Measurements from ENCODE around the gene BBS2.

The BBS2 gene

DNA sequence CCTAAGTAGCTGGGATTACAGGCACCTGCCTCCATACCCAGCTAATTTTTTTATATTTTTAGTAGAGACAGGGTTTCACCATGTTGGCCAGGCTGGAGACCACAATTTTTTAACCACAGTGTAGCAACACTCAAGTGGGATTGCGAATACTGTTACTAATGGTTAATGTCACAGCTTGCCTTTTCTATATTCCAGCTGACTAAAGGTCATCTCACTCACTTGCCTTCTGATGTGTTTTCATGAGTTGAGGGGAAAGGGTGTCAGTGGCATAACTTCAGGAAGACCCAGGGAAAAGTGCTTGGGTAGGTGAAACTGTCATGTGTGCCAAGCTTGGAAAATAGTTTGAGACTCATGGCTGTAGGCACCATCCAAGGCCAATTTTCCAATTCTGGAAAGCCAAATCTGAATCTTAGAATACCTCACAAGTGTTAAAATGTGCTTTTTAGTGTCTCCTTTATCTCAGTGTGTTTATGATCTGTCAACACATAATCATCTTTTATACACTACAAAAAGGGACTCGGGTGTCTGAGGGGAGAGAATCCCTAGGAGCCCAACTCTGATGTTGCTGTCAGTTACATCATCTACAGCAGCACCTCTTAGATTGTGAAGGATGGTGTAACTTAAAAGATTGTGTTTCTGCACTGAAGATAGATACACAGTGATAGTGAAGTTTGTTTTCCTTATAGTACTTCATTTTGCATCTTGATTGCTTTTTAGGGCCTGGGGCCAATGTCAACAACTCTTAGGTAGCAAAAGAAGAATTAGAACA is 41.4 kb downstream of the BBS2 start:
- DNase-seq (ENCODE audit: low read depth) = peak; percentile 20
- no peak overlapping the region for H3K4me3 ChIP-seq (ENCODE audit: control insufficient read depth, low read depth, low read length)
- TF ChIP-seq, protein P1, sequence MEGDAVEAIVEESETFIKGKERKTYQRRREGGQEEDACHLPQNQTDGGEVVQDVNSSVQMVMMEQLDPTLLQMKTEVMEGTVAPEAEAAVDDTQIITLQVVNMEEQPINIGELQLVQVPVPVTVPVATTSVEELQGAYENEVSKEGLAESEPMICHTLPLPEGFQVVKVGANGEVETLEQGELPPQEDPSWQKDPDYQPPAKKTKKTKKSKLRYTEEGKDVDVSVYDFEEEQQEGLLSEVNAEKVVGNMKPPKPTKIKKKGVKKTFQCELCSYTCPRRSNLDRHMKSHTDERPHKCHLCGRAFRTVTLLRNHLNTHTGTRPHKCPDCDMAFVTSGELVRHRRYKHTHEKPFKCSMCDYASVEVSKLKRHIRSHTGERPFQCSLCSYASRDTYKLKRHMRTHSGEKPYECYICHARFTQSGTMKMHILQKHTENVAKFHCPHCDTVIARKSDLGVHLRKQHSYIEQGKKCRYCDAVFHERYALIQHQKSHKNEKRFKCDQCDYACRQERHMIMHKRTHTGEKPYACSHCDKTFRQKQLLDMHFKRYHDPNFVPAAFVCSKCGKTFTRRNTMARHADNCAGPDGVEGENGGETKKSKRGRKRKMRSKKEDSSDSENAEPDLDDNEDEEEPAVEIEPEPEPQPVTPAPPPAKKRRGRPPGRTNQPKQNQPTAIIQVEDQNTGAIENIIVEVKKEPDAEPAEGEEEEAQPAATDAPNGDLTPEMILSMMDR (IDR thresholded peaks at IDR 0.05; ENCODE audit: control insufficient read depth, insufficient read depth, low read depth, low read length, missing control alignments) = no peak

DNA sequence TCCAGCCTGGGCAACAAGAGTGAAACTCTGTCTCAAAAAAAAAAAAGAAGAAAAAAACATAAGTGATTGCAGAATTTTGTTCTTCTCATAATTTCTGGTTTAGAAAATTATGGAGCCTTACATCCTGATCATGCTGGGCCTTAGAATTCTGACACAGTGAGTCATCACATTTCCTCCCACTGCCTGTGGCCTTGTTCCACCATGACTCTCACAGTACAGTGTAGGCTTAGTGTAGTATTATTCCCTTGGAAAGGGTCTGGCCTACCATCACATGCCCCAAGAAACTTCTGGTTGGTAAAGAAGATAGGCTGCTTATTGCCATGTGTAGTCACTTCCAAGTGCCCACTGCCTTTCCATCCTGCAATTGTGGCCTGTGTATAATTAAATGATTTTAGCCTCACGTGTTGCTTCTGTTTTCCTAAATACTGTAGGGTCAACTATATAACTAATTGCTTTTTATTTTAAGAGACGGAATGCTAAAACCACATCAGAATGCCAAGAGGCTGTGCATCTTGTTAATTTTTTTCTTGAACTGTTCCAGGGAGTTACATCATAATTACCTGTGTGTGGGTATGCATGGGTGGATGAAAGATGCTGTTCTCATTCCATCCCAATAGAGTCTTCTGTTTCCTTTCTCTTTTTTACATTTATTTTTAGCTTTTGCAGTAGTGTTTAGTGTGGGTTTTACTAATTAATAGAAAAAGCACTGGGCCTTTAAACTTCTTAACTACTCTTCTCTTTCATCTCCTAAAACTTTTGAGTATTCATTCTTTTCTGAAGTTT is 42.5 kb downstream of the BBS2 start:
- TF ChIP-seq, protein P1 (IDR thresholded peaks at IDR 0.05; ENCODE audit: control insufficient read depth, insufficient read depth, low read depth, low read length, missing control alignments) = no peak
- no peak overlapping the region for H3K4me3 ChIP-seq (ENCODE audit: control insufficient read depth, low read depth, low read length)
- peak; percentile 69 for DNase-seq (ENCODE audit: low read depth)

DNA sequence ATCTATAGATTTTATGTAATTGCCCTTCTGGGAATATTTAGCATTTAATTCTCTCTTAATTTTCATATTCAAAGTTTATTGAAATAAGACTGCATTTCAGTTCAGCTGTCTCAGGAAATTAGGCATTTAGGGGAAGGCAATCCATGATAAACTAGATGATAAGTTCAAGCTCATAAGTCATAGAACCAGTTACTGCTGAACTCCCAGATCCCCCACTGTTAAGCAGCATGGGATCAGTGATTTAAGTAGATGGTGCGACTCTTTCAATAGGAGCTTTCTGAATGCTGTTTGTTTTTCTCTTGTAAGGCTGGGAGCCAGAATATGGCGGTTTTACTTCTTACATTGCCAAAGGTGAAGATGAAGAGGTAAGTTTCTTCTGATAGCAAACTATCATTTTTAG is 44.6 kb downstream of the BBS2 start:
- TF ChIP-seq, protein P1 (IDR thresholded peaks at IDR 0.05; ENCODE audit: control insufficient read depth, insufficient read depth, low read depth, low read length, missing control alignments) = no peak
- no peak for DNase-seq (ENCODE audit: low read depth)
- H3K4me3 ChIP-seq (ENCODE audit: control insufficient read depth, low read depth, low read length) = no peak overlapping the region

DNA sequence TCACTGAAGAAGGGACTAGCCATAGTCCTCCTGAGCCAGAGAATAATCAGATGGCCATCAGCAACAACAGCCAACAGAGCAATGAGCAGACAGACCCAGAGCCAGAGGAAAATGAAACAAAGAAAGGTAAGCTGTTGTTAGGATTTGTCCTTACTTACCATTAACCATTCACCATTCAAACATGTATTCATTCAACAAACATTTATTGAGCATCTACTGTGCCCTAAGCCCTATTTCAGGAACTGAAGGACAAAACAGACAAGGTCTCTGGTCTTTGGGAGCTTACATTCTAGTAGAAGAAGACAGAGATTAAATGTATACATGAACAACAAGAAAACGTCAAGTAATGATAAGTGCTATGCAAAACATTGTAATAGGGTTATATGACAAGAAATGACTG is 49.2 kb downstream of the BBS2 start:
- H3K4me3 ChIP-seq (ENCODE audit: control insufficient read depth, low read depth, low read length) = no peak overlapping the region
- TF ChIP-seq, protein P1 (IDR thresholded peaks at IDR 0.05; ENCODE audit: control insufficient read depth, insufficient read depth, low read depth, low read length, missing control alignments) = no peak
- no peak for DNase-seq (ENCODE audit: low read depth)

DNA sequence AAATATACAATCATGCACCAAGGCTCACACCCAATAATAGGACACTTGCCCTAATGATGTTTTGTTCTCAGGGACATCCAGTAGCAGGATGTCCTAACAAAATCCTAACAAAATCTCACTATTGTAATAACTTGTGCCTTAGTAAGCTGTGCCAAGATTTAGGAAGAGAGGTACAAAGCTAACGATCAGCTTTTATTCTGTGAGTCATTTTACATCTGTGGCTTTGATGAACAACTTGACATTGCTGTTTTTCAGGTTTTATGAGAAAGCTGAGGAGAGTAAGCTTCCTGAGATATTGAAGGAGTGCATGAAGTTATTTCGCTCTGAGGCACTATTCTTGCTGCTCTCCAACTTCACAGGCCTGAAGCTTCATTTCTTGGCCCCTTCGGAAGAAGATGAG is 49.6 kb downstream of the BBS2 start:
- H3K4me3 ChIP-seq (ENCODE audit: control insufficient read depth, low read depth, low read length) = no peak overlapping the region
- DNase-seq (ENCODE audit: low read depth) = no peak
- TF ChIP-seq, protein P1 (IDR thresholded peaks at IDR 0.05; ENCODE audit: control insufficient read depth, insufficient read depth, low read depth, low read length, missing control alignments) = no peak

DNA sequence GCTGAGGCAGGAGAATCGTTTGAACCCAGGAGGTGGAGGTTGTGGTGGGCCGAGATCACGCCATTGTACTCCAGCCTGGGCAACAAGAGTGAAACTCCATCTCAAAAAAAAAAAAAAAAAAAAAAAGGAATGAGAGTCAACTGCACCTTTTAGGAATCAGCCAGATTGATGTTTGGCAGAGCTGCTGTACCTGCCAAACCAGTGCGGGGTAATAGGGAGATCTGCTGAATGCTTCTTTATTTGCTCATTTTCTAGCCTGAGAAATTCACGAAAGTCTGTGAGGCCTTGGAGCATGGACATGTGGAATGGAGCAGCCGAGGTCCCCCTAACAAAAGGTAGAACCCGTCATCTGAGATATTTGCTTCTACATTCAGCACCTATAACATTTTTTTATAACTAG is 50.1 kb downstream of the BBS2 start:
- no peak overlapping the region for H3K4me3 ChIP-seq (ENCODE audit: control insufficient read depth, low read depth, low read length)
- no peak for DNase-seq (ENCODE audit: low read depth)
- TF ChIP-seq, protein P1 (IDR thresholded peaks at IDR 0.05; ENCODE audit: control insufficient read depth, insufficient read depth, low read depth, low read length, missing control alignments) = no peak
